Kidney (tissue), 14 donors: ENCODE results near the gene SLC6A3. TPM values are rescaled to one million over a fixed set of nuclear protein-coding genes. Genes with fewer than 3 reads are reported as not detected.
A peak's percentile ranks its signal among the peaks of the same experiment; 100 is the strongest.

Experiments used
- DNase-seq, 5 donors: peaks; one replicate each; pipeline ENCODE4 v3.0.0-alpha.2; 2013 to 2020
- FAIRE-seq: peaks from 2 replicates; lab custom pipeline; 2012; peaks lifted over from hg19 to GRCh38; lab: Jason Lieb, UNC
- H3K27ac ChIP-seq, 2 donors: one replicate each; pipeline ENCODE4 v1.7.0; 2013; ENCODE audit warnings: low read depth in 2 of 2, low read length in 2 of 2, inconsistent platforms in 1 of 2
- H3K27me3 ChIP-seq: one replicate; pipeline ENCODE4 v1.7.1; 2013; ENCODE audit warnings: low read length, inconsistent platforms; ENCODE audit not compliant: control insufficient read depth, insufficient read depth
- H3K36me3 ChIP-seq, 3 donors: one replicate each; pipeline versions ENCODE4 v1.7.0 to v1.7.1; 2013; ENCODE audit warnings: low read length in 3 of 3, control low read depth in 1 of 3, inconsistent platforms in 1 of 3; ENCODE audit not compliant: insufficient read depth in 3 of 3, control insufficient read depth in 2 of 3
- H3K4me1 ChIP-seq, 3 donors: one replicate each; pipeline versions ENCODE4 v1.7.0 to v1.7.1; 2013; ENCODE audit warnings: low read length in 3 of 3, inconsistent platforms in 1 of 3, low read depth in 1 of 3; ENCODE audit not compliant: control insufficient read depth in 2 of 3, insufficient read depth in 2 of 3
- H3K4me3 ChIP-seq, 3 donors: one replicate each; pipeline versions ENCODE4 v1.7.0 to v1.8.1; 2013; ENCODE audit warnings: low read length in 3 of 3, control low read depth in 1 of 3, inconsistent platforms in 1 of 3
- H3K9ac ChIP-seq, 3 donors: one replicate each; pipeline versions ENCODE4 v1.7.0 to v1.7.1; 2013; ENCODE audit warnings: low read length in 3 of 3, control low read depth in 1 of 3, inconsistent platforms in 1 of 3
- H3K9me3 ChIP-seq, 3 donors: one replicate each; pipeline versions ENCODE4 v1.7.0 to v1.7.1; 2013; ENCODE audit warnings: low read length in 3 of 3, control low read depth in 1 of 3, inconsistent platforms in 1 of 3; ENCODE audit not compliant: control insufficient read depth in 2 of 3, insufficient read depth in 1 of 3
- intact Hi-C: fragments of 100-400 bp; cut with DNase I; formaldehyde crosslinking; loops from one replicate; pipeline ENCODE4 v1.11.1; 2022
- polyA plus RNA-seq: library from polyadenylated mRNA; stranded (reverse); fragments of 350-450 nt; fragmentation: Illumina TruSeq; extraction: RNeasy Lipid Tissue Mini Kit (QIAGEN cat#74804); gene quantifications from one replicate; pipeline ENCODE4 v1.2.3, GENCODE V29; 2014; ENCODE audit warnings: low read depth, low replicate concordance; ENCODE audit not compliant: insufficient read depth
- total RNA-seq: library from RNA; stranded (reverse); fragmentation: NEBNext Ultra II Directional; extraction: Animal tissue kit (Norgen Biotek cat#: 25700); gene quantifications from one replicate; pipeline ENCODE4 v1.2.1, GENCODE V29; 2021
- TF ChIP-seq, protein P1 (sequence below): IDR thresholded peaks from 3 replicates; pipeline ENCODE4 v1.5.1; 2012; ENCODE audit warnings: mild to moderate bottlenecking, moderate library complexity, borderline replicate concordance; ENCODE audit not compliant: insufficient read depth; ENCODE audit errors: extremely low read depth
- donor health status: control.
- donor health status: control.
- donor health status: control.
- donor health status: control.
- donor health status: control.
- donor health status: DM: yes; HTN: yes; CAD: no.
- donor health status: Normal renal cell carcinoma (clear cell type).

SLC6A3 gene
- total and polyA plus RNA-seq, 2 donors from 2014 or later, result 0.09 to 0.54 TPM

DNA sequence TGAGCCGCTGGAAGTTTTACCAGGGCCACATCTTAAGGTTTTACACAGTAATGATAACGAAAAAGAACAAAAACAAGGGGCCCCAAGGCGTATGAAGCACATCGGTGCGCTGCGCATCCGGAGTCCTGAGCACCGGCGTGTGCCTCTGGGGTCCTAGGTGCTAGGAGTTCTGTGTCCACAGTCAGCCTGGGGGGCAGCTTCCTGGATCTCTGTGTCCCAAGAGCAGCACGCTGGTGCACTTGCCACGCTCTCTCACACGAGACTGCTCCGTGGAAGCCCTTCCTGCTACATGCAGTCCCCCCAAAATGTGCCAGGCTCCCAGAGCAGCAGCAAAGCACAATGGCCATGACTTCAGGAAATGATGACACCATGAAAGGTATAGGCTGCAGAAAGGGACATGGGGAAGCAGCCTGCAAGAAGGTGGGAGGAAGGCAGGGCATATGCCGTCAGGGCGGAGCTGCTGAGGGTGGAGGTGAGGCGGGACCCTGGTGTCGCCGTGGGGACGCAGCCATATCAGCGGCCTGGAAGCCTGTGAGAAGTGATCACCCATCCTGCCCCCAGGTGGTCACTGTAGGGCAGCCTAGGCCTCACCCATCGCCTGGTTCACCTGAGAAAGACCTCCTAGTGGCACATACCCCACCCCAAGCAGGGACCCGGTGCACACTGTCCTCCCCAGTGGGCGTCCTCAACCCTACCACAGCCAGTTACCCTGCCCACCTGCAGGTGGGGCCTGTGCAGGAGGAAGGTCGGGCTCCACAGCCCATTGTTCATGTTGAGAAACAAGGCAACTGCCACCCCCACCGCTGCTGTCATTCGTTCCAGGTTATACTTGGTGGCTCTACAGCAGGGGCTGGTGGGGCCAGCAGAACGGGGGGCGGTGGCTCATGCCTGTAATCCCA lies 23.6 kb upstream of the SLC6A3 start:
- no peak overlapping the region for H3K4me3 ChIP-seq
- TF ChIP-seq, protein P1, sequence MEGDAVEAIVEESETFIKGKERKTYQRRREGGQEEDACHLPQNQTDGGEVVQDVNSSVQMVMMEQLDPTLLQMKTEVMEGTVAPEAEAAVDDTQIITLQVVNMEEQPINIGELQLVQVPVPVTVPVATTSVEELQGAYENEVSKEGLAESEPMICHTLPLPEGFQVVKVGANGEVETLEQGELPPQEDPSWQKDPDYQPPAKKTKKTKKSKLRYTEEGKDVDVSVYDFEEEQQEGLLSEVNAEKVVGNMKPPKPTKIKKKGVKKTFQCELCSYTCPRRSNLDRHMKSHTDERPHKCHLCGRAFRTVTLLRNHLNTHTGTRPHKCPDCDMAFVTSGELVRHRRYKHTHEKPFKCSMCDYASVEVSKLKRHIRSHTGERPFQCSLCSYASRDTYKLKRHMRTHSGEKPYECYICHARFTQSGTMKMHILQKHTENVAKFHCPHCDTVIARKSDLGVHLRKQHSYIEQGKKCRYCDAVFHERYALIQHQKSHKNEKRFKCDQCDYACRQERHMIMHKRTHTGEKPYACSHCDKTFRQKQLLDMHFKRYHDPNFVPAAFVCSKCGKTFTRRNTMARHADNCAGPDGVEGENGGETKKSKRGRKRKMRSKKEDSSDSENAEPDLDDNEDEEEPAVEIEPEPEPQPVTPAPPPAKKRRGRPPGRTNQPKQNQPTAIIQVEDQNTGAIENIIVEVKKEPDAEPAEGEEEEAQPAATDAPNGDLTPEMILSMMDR, result no peak
- intact Hi-C loops, result no loop called here
- FAIRE-seq (no peak), DNase-seq (peak in 2 of 5 donors; percentile 34 to 63)
- no peak overlapping the region for H3K27ac ChIP-seq
- peaks cover 0 to 4% (median 0%) of the 10 kb centered on the region in 3 donors for H3K4me1 ChIP-seq
- H3K36me3 ChIP-seq, result peaks cover 4 to 8% (median 4%) of the 10 kb centered on the region in 3 donors
- H3K27me3 ChIP-seq, result no peaks in the 10 kb centered on the region
- H3K9me3 ChIP-seq, result no peaks in the 10 kb centered on the region
- no peak overlapping the region for H3K9ac ChIP-seq

DNA sequence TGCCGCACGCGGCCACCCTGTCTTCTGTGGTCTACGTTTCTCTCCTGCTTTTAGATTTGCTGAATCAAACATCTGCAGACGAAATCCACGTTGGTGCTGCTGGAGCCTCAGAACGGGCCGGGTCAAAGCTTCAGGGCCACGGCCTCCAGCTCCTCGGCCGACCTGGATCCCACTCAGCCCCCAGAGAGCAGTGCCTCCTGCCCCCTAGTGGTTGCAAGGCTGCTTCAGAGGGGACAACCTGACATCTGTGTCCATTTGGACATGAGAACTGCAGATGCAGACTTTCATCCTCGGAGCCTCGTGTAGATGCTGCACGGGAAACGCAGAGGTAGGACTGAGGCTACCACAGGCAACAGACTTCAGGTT lies 23.0 kb upstream of the SLC6A3 start:
- FAIRE-seq (no peak), DNase-seq (peak in 4 of 5 donors; percentile 49 to 64 (median 58))
- TF ChIP-seq, protein P1, result peak; percentile 58
- intact Hi-C loops, result no loop called here
- peaks cover 4 to 8% (median 7%) of the 10 kb centered on the region in 3 donors for H3K36me3 ChIP-seq
- no peaks in the 10 kb centered on the region for H3K27me3 ChIP-seq
- H3K4me3 ChIP-seq, result no peak overlapping the region
- no peak overlapping the region for H3K27ac ChIP-seq
- H3K4me1 ChIP-seq, result peaks cover 0 to 4% (median 0%) of the 10 kb centered on the region in 3 donors
- H3K9me3 ChIP-seq, result no peaks in the 10 kb centered on the region
- H3K9ac ChIP-seq, result no peak overlapping the region

DNA sequence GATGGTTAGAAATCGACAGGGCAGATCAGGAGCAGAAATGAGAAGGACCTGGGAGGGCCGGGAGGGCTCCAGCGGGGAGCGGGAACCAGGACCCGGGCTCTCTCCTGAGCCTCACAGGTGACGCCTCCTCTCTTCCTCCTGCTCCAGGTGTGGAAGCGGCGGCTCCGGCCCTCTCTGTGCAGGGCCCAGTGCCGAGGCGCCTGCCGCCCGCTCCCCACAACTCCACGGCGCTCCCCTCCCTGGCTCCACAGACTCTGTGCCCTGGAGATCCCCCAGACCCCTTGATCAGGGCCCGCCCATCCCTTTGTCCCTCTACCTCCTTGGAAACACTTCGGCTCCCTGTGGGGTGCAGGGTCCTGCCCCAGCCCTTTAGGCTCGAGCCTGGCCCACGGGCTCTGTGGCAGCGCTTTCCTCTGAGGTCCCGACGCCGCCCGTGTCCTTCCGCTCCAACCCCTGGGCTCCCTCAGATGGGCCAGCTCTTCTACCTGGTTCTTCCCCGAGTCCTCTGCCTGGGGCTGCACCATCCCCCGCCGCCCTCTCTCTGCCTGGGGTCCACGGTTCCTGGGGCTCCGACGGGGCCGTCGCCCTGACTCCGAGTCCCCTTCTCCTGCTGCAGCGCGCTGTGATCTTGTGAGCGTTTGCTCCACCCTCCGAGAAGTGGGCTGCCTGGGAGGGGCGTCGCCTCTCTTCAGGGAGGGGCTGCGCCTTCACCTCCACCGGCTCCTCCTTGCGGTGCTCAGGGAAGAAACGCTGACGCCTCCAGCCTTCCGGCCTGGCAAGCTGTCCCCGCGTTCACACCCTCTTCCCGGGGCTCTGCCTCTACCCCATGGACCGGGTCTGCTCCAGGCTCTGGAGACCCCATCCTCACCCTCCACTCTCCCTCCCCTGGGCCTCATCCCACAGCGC lies 22.4 kb upstream of the SLC6A3 start:
- TF ChIP-seq, protein P1, result no peak
- no peak overlapping the region for H3K9ac ChIP-seq
- no peak overlapping the region for H3K4me3 ChIP-seq
- H3K9me3 ChIP-seq, result no peaks in the 10 kb centered on the region
- no peak overlapping the region for H3K27ac ChIP-seq
- H3K27me3 ChIP-seq, result no peaks in the 10 kb centered on the region
- intact Hi-C loops, result no loop called here
- DNase-seq (peak in 2 of 5 donors; percentile 45 to 69), FAIRE-seq (no peak)
- peaks cover 0 to 4% (median 0%) of the 10 kb centered on the region in 3 donors for H3K4me1 ChIP-seq
- peaks cover 4 to 8% (median 7%) of the 10 kb centered on the region in 3 donors for H3K36me3 ChIP-seq
